ENCODE measurements around the gene SLC29A3.

The SLC29A3 gene

DNA sequence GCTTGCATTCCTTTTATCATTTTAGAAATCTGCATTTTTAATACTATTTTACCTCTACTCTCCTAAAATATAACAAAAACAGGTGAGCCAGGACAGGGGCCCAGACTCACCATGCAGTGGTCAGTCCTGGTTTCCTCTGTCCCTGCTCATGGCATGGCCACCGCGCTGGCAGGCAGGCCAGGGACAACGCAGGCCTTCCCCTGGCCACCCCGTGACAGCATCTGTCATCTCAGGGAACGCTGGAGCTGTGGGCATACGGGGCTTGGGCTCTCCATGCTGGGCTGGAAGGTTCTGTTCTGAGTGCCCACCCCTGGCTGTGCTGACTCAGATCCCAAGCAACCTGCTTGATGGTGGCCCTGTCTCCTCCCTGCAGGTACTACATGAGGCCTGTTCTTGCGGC is 42.5 kb downstream of the SLC29A3 start:
- CTCF ChIA-PET, result no interaction called here
- POLR2A ChIA-PET, result interaction anchor here (0.6 kb wide), 2 partner anchors 15 to 315 kb away, joined by 3 read pairs; no protein-coding TSS in a partner anchor
- TF ChIP-seq FOXA1 (IDR thresholded peaks at IDR 0.05) (no peak), L3MBTL2 (conservative IDR thresholded peaks at IDR 0.05) (no peak), ELF4 (IDR thresholded peaks at IDR 0.05) (no peak), BHLHE40 (IDR thresholded peaks at IDR 0.05; ENCODE audit: borderline replicate concordance) (no peak), TARDBP (IDR thresholded peaks at IDR 0.05) (no peak), SP1 (IDR thresholded peaks at IDR 0.05) (no peak), FOXM1 (IDR thresholded peaks at IDR 0.05; ENCODE audit: borderline replicate concordance) (no peak), SUZ12 (IDR thresholded peaks at IDR 0.05) (no peak), NFRKB (IDR thresholded peaks at IDR 0.05) (no peak), FOXK2 (IDR thresholded peaks at IDR 0.05) (no peak), ARNT (IDR thresholded peaks at IDR 0.05) (no peak), ZNF384 (IDR thresholded peaks at IDR 0.05) (no peak)
- TF ChIP-seq, protein P1, sequence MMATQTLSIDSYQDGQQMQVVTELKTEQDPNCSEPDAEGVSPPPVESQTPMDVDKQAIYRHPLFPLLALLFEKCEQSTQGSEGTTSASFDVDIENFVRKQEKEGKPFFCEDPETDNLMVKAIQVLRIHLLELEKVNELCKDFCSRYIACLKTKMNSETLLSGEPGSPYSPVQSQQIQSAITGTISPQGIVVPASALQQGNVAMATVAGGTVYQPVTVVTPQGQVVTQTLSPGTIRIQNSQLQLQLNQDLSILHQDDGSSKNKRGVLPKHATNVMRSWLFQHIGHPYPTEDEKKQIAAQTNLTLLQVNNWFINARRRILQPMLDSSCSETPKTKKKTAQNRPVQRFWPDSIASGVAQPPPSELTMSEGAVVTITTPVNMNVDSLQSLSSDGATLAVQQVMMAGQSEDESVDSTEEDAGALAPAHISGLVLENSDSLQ (IDR thresholded peaks at IDR 0.05), result no peak
- no peak for DNase-seq (ENCODE audit: extremely low spot score)

DNA sequence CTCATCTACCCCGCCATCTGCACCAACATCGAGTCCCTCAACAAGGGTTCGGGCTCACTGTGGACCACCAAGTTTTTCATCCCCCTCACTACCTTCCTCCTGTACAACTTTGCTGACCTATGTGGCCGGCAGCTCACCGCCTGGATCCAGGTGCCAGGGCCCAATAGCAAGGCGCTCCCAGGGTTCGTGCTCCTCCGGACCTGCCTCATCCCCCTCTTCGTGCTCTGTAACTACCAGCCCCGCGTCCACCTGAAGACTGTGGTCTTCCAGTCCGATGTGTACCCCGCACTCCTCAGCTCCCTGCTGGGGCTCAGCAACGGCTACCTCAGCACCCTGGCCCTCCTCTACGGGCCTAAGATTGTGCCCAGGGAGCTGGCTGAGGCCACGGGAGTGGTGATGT is 43.1 kb downstream of the SLC29A3 start:
- ChIA-PET CTCF (no interaction called here), POLR2A (interaction anchor here (0.6 to 2.5 kb wide), 2 partner anchors 15 to 314 kb away, joined by 3 to 10 read pairs; no protein-coding TSS in a partner anchor)
- TF ChIP-seq ZNF384 (IDR thresholded peaks at IDR 0.05), result no peak
- TF ChIP-seq TARDBP (IDR thresholded peaks at IDR 0.05), result no peak
- TF ChIP-seq SUZ12 (IDR thresholded peaks at IDR 0.05), result no peak
- TF ChIP-seq HDGF (IDR thresholded peaks at IDR 0.05; ENCODE audit: borderline replicate concordance), result no peak
- no peak for TF ChIP-seq FOXM1 (IDR thresholded peaks at IDR 0.05; ENCODE audit: borderline replicate concordance)
- TF ChIP-seq, protein P1 (IDR thresholded peaks at IDR 0.05), result no peak
- no peak for TF ChIP-seq LEF1 (IDR thresholded peaks at IDR 0.05; ENCODE audit: borderline replicate concordance)
- no peak for TF ChIP-seq ELF4 (IDR thresholded peaks at IDR 0.05)
- no peak for TF ChIP-seq SP1 (IDR thresholded peaks at IDR 0.05)
- TF ChIP-seq ARNT (IDR thresholded peaks at IDR 0.05), result no peak
- TF ChIP-seq FOXK2 (IDR thresholded peaks at IDR 0.05), result no peak
- no peak for TF ChIP-seq BHLHE40 (IDR thresholded peaks at IDR 0.05; ENCODE audit: borderline replicate concordance)
- no peak for TF ChIP-seq NFRKB (IDR thresholded peaks at IDR 0.05)
- no peak for TF ChIP-seq CTBP1 (IDR thresholded peaks at IDR 0.05; ENCODE audit: borderline replicate concordance)
- no peak for TF ChIP-seq L3MBTL2 (conservative IDR thresholded peaks at IDR 0.05)
- TF ChIP-seq FOXA1 (IDR thresholded peaks at IDR 0.05), result no peak
- no peak for DNase-seq (ENCODE audit: extremely low spot score)

- ChIA-PET CTCF (no interaction called here), POLR2A (interaction anchor here (0.8 to 2.5 kb wide), 2 partner anchors 13 to 39 kb away, joined by 3 to 10 read pairs; no protein-coding TSS in a partner anchor)
- DNase-seq (ENCODE audit: extremely low spot score), result no peak
- TF ChIP-seq SP1 (IDR thresholded peaks at IDR 0.05) (no peak), TARDBP (IDR thresholded peaks at IDR 0.05) (no peak), L3MBTL2 (conservative IDR thresholded peaks at IDR 0.05) (no peak), ARNT (IDR thresholded peaks at IDR 0.05) (no peak), FOXK2 (IDR thresholded peaks at IDR 0.05) (no peak), SUZ12 (IDR thresholded peaks at IDR 0.05) (no peak), ZNF384 (IDR thresholded peaks at IDR 0.05) (no peak), HDGF (IDR thresholded peaks at IDR 0.05; ENCODE audit: borderline replicate concordance) (no peak), BHLHE40 (IDR thresholded peaks at IDR 0.05; ENCODE audit: borderline replicate concordance) (no peak), FOXM1 (IDR thresholded peaks at IDR 0.05; ENCODE audit: borderline replicate concordance) (no peak), LEF1 (IDR thresholded peaks at IDR 0.05; ENCODE audit: borderline replicate concordance) (no peak), ELF4 (IDR thresholded peaks at IDR 0.05) (no peak), CTBP1 (IDR thresholded peaks at IDR 0.05; ENCODE audit: borderline replicate concordance) (no peak), NFRKB (IDR thresholded peaks at IDR 0.05) (no peak), FOXA1 (IDR thresholded peaks at IDR 0.05) (no peak)
- TF ChIP-seq, protein P1 (IDR thresholded peaks at IDR 0.05), result no peak
These were observed 44.9 kb downstream of the SLC29A3 start for GRCh38 chr10:71363936-71364335.

GRCh38 chr10:71365366-71365765 is 46.3 kb downstream of the SLC29A3 start:
- no peak for DNase-seq (ENCODE audit: extremely low spot score)
- no peak for TF ChIP-seq SUZ12 (IDR thresholded peaks at IDR 0.05)
- POLR2A ChIA-PET, result no interaction called here
- CTCF ChIA-PET, result no interaction called here

DNA sequence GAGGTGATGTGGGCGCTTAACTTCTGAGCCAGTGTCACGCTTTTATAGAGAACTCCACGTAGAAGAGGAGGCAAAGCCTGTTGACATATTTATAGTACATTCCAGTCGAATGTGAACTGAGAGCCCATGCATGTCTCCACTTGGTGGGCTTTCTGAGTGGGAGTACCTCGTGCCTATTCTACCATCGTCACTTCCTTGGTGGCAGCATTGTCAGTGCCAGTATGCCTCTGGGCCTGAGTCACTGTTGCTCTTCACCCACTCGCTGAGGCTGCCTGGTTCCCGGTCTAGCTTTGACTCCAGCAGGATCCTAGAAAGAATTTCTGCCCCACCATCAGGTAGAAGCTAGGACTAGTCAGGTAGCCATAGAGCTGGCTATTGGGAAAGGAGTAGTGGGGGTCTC is 47.6 kb downstream of the SLC29A3 start:
- POLR2A ChIA-PET, result no interaction called here
- DNase-seq (ENCODE audit: extremely low spot score), result no peak
- CTCF ChIA-PET, result no interaction called here
- no peak for TF ChIP-seq LEF1 (IDR thresholded peaks at IDR 0.05; ENCODE audit: borderline replicate concordance)
- no peak for TF ChIP-seq BHLHE40 (IDR thresholded peaks at IDR 0.05; ENCODE audit: borderline replicate concordance)

DNA sequence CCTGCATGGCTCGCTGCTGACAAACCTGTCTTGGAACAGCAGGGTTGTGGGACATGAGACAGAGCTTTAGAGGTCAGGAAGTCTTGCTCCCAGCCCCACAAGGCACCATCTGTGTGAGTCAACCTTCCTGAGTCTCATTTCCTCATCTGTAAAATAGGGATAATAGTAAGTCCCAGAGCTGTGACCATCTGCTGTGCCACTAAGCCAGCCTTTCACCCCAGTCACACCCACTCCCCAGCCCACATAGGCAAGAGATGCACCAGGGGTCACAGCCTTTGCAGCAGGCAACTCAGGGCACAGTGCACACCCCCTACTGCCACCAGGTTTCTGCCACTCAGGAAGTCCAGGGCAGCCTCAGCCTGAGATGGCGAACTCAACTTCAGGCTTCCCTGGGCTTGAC is 48.2 kb downstream of the SLC29A3 start:
- DNase-seq (ENCODE audit: extremely low spot score), result no peak
- POLR2A ChIA-PET, result no interaction called here
- CTCF ChIA-PET, result no interaction called here
- TF ChIP-seq ZNF384 (IDR thresholded peaks at IDR 0.05) (no peak), ELF4 (IDR thresholded peaks at IDR 0.05) (no peak), CTBP1 (IDR thresholded peaks at IDR 0.05; ENCODE audit: borderline replicate concordance) (no peak), NFRKB (IDR thresholded peaks at IDR 0.05) (no peak), HDGF (IDR thresholded peaks at IDR 0.05; ENCODE audit: borderline replicate concordance) (no peak), FOXM1 (IDR thresholded peaks at IDR 0.05; ENCODE audit: borderline replicate concordance) (no peak), BHLHE40 (IDR thresholded peaks at IDR 0.05; ENCODE audit: borderline replicate concordance) (no peak), L3MBTL2 (conservative IDR thresholded peaks at IDR 0.05) (no peak), TARDBP (IDR thresholded peaks at IDR 0.05) (no peak), FOXA1 (IDR thresholded peaks at IDR 0.05) (no peak), ARNT (IDR thresholded peaks at IDR 0.05) (no peak), SP1 (IDR thresholded peaks at IDR 0.05) (no peak), SUZ12 (IDR thresholded peaks at IDR 0.05) (no peak), FOXK2 (IDR thresholded peaks at IDR 0.05) (no peak), LEF1 (IDR thresholded peaks at IDR 0.05; ENCODE audit: borderline replicate concordance) (no peak)
- TF ChIP-seq, protein P1 (IDR thresholded peaks at IDR 0.05), result no peak

Data from HEK293T (cell line).